GM18951 (cell line): ENCODE data around the gene KAT7.

Experiments
- POLR2A ChIP-seq: IDR thresholded peaks from 4 replicates; pipeline ENCODE4 v1.6.1; 2011; ENCODE audit warnings: mild to moderate bottlenecking; ENCODE audit not compliant: insufficient read length, insufficient read depth; ENCODE audit errors: extremely low read depth
- in situ Hi-C: fragments of 300-500 bp; cut with MboI; formaldehyde crosslinking; loops from one replicate; pipeline ENCODE4 v1.12.0; 2022; ENCODE audit warnings: low sequenced_read_pairs, mixed read lengths, inconsistent platforms; ENCODE audit not compliant: unreplicated experiment

KAT7 gene

GRCh38 chr17:49788478-49789242 lies at the start of gene KAT7:
Gene KAT7, plus strand, starts transcription at chr17:49788681. Its CDS starts 154 bp downstream, at chr17:49788835.
- in situ Hi-C loops, result loop anchor here (10.0 kb wide), 1 partner anchor 74 kb away; no protein-coding TSS in a partner anchor
- peak; percentile 80 for TF ChIP-seq POLR2A

DNA sequence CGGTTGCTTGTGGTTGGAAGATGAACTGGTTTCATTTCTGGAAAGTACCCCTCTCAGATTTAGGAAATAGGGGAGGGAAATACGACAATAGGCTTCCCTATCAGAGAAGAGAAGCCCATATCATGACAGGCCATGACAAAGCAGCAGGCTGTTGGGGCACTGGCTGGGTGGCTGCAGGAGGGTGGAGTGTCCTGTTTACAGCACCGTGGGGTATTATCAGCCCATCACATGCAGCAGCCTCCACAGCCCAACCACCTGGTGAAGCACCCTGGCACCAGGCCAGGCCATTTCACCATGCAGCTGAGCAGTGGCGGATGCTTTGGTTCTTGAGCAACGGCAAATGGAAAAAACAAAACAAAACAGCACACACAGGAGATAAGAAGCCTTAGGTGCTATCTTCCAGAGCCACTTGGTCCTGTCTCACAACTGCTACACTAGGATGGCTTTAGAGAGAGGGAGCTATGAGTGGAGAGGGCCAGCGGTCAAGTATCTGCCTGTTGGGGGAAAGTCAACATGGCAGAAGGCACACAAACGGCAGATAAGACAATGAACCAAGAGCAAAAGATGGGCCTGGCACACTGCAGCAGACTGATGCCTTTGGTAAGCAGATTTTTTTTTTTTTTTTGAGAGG lies 48.7 kb upstream of the KAT7 start:
- in situ Hi-C loops, result no loop called here
- peak; percentile 27 for TF ChIP-seq POLR2A

- in situ Hi-C loops, result no loop called here
These were observed 47.3 kb upstream of the KAT7 start for GRCh38 chr17:49741009-49741691.

DNA sequence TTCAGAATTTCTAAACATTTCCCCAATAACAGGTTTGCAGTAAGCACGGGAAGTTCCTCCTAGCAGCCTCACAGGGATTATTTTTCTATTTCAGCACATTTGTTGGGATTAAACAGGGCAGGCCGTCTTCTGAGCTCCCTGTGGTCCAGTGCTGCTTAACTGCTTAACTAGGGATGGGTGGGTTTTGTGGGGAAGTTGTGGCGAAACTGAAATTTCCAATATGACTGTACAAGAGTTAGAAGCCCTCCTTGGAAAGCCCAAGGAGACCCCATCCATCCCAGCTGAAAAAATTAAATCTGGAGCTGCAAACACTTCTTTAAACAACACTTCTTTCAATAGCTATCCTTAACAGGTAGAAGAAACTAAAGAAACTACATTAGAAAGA lies 46.8 kb upstream of the KAT7 start:
- TF ChIP-seq POLR2A, result no peak
- in situ Hi-C loops, result no loop called here

More at GRCh38 chr17:49741009-49741691, 47.3 kb upstream of the KAT7 start:
- TF ChIP-seq POLR2A, result no peak

- TF ChIP-seq POLR2A, result no peak
- in situ Hi-C loops, result no loop called here
These were observed 46.3 kb upstream of the KAT7 start for GRCh38 chr17:49742166-49742638.

GRCh38 chr17:49745175-49746139 lies 43.0 kb upstream of the KAT7 start:
- in situ Hi-C loops, result no loop called here
- no peak for TF ChIP-seq POLR2A

DNA sequence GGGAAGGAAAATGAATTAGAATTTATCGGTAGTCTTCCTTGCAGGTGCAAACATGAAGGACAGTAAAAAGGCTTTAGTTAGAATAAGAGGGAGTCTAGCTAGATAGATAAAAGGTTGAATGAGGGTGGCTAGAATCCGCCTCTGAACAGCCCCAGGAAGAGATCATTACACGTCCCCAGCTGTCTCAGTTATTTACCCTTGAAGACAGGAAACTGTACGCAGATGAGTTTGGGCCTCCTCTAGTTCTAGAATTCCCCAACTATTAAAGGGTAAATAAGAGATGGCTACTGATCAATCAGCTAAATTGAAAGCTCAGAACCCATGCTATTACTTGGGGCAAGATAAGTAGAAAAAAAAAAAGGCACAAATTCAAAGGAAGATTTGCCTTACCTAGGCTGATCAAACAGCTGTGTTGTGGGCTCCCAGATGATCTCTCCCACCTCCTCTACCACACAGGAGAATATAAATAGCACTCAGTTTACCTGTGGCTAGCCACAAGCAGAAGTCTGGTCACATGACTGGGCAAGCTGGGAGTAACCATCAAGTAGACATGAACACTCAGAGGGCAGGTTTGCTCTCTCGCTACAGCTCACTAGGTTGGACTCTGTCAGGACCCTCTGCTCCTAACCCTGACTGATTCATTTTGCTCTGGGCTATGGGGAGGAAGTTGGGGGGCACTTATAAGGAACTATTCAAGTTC lies 41.5 kb upstream of the KAT7 start:
- peak; percentile 56 for TF ChIP-seq POLR2A
- in situ Hi-C loops, result no loop called here

GRCh38 chr17:49747632-49748031 lies 40.8 kb upstream of the KAT7 start:
- in situ Hi-C loops, result no loop called here
- TF ChIP-seq POLR2A, result no peak

DNA sequence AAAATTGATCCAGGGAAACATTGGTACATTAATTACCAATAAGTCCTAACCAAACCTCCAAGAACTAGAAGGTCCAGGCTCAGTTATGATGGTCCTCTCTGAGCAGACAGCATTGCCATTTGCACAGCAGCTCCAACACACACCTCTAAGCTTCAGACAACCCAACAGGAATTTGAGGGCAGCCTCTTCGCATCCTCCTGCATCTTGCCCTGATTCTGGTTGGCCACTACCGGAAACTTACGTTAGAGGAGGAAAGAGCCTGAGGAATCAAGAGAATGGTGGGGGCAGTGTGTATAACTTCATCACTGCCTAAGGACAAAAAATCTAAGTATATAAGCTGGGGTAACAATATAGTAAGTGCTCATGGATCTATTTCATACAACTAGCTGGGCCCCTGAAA lies 40.3 kb upstream of the KAT7 start:
- in situ Hi-C loops, result no loop called here

GRCh38 chr17:49748791-49749190 lies 39.7 kb upstream of the KAT7 start:
- in situ Hi-C loops, result no loop called here
- TF ChIP-seq POLR2A, result no peak

More for the DNA sequence above, 40.3 kb upstream of the KAT7 start:
- TF ChIP-seq POLR2A, result no peak

DNA sequence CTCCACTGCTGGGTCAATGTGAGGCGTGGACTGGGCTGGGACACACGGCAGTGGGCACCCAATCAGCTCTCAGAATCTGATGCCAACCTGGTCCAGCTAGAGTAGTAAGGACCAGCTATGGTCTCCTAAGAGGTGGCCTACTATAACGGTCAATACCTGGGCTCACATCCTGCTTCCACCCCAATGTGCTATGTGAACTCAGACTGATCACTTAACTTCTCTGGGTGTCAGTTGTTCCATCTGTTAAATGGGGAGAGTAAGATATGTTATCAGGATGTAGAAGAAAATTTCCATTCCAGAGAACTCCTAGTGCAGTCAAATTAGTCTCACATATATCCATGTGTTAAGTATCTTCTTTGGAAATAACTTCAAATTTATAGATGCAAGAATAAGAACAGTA lies 38.8 kb upstream of the KAT7 start:
- in situ Hi-C loops, result no loop called here
- TF ChIP-seq POLR2A, result no peak

DNA sequence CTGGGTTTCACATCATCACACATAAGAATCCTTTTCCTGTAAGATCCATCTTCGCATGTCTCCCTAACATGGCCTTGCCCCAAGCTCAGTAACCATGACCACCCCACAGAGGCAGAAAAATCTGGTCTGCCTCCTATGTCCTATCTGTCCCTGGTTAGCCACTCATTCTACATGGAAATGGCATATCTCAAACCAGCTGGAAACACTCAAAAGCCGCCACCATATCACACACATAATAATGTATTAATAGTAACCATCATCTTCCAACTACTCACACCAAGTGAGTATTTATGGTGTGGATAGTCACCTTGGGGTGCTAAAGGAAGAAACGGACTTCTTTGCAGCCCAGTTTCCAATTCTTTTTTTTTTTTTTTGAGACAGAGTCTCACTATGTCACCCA lies 36.0 kb upstream of the KAT7 start:
- in situ Hi-C loops, result no loop called here
- no peak for TF ChIP-seq POLR2A
